GM21737 (cell line): ENCODE measurements around the gene LONP2.
"Not testable (repeated sequence)": the region's sequence is repeated elsewhere in the genome, so short reads cannot be mapped to it uniquely, and the experiment has no call there.

Source experiments
- ATAC-seq: cut with Tn5 transposase; IDR thresholded peaks from one replicate; pipeline ENCODE4 v1.9.1; 2021; ENCODE audit warnings: mild to moderate bottlenecking, moderate library complexity; ENCODE audit not compliant: unreplicated experiment

Gene LONP2

GRCh38 chr16:48385253-48386150 lies 141.4 kb downstream of the LONP2 start, which contains the start of gene SIAH1:
Gene SIAH1, minus strand, starts transcription at chr16:48385413. Its CDS starts 22,985 bp downstream, at chr16:48362428.
- peak; percentile 63 for ATAC-seq

- ATAC-seq = no peak
Observed at GRCh38 chr16:48386559-48387312, 142.6 kb downstream of the LONP2 start.

GRCh38 chr16:48392407-48392806 lies 148.3 kb downstream of the LONP2 start:
- no peak for ATAC-seq

DNA sequence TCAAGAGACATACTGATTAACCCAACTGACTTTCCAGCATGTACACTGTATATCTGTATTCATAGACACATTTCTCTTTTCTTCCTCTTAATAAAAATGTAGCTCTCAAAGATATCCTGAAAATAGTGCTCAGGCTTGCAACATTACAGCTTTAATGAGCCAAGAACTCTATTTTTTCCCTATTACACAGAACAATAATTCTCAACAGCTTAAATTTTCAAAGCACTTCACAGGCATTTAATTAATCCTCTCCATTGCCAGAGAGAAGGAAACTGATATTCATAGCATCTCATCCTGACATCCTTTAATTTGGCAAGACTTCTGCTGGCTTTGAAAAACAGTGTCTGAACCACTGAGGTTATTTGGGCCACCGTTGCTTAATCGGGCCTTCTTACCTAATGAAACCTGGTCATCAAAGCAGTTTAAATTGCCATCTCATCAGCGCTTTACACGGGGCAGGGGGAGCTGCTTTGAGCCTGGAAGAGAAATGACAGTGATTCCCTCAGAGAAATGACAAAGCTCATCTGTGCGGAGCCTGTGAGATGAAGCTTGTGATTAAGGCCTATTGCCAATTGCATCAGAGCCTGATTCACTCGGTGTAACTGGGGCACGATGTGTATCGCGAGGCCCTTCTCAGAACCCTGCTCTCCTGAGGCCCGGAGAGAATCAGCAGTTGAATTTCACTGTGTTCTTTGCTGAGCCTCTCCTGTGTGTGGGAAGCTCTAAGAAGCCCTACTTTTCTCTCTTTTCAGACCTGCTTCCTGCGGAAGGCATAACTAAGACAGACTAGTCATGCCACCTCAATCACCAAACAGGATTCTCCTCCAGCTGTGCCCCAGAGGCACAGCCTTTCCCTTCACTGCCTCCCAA lies 149.6 kb downstream of the LONP2 start:
- ATAC-seq = no peak

DNA sequence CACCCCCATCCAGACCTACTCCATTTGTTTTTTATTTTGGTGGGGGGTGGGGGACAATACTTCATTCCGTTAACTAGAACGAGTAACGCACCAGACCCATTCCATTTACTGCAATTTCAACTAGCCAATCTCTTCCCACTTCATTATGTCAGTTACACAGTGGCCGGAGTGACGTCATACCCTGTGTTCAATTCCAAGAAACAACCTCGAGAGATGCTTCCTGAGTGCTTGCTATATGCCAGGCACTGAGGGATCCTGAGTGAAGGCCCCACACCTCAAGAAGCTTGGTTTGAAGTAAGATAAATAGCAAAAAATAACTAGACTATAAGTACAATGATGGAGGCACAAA lies 150.2 kb downstream of the LONP2 start:
- no peak for ATAC-seq

- no peak for ATAC-seq
Observed at GRCh38 chr16:48395375-48395774, 151.3 kb downstream of the LONP2 start.

DNA sequence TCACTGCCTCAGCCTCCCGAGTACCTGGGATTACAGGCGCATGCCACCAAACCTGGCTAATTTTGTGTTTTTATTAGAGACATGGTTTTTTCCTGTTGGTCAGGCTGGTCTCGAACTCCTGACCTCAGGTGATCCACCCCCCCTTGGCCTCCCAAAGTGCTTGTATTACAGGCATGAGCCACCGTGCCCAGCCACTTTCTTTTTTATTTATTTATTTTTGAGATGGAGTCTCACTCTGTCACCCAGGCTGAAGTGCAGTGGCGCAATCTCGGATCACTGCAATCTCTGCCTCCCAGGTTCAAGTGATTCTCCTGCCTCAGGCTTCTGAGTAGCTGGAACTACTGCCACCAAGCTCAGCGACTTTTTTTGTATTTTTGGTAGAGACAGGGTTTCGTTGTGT lies 158.4 kb downstream of the LONP2 start:
- ATAC-seq = not testable (repeated sequence)

GRCh38 chr16:48405153-48405552 lies 161.1 kb downstream of the LONP2 start:
- ATAC-seq = no peak

DNA sequence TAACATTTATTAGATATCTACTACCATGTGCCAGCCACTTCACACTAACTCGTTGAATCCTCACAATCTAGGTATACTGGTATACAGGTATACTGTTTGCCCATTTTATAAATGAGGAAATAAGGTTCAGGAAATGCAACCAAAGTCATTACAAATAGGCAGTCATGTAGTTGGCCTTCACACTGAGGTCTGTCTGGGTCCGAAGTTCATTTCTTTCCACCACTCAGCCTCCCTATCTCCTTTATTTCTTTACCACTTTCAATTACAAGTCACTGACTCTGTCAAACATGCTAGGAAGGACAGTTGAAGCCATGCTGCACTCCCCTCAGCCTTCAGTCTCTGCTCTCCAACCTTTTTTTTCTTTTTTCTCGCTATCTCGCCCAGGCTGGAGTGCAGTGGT lies 161.8 kb downstream of the LONP2 start:
- no peak for ATAC-seq
